ENCODE results near the gene CDKAL1.

DNA sequence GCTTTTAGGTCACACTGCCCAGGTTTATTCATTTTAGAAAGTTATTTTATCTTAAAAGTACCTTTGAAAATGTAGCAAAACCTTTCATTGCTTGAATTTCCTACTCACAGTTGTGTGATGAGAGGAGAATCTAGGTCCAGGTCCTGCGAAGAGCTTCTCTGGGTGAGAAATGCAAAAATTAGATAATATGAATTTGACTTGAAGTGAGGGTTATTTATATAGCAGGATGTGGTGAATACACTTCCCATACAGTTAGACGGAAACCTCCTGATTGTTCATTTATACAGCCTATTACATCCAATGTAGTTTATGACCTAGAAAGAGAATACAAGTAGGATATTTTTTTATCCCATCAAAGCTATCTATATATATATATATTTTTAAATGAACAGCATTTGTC is 30.5 kb downstream of the CDKAL1 start:
- TF ChIP-seq, protein P1, sequence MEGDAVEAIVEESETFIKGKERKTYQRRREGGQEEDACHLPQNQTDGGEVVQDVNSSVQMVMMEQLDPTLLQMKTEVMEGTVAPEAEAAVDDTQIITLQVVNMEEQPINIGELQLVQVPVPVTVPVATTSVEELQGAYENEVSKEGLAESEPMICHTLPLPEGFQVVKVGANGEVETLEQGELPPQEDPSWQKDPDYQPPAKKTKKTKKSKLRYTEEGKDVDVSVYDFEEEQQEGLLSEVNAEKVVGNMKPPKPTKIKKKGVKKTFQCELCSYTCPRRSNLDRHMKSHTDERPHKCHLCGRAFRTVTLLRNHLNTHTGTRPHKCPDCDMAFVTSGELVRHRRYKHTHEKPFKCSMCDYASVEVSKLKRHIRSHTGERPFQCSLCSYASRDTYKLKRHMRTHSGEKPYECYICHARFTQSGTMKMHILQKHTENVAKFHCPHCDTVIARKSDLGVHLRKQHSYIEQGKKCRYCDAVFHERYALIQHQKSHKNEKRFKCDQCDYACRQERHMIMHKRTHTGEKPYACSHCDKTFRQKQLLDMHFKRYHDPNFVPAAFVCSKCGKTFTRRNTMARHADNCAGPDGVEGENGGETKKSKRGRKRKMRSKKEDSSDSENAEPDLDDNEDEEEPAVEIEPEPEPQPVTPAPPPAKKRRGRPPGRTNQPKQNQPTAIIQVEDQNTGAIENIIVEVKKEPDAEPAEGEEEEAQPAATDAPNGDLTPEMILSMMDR (IDR thresholded peaks at IDR 0.05; ENCODE audit: insufficient read depth, low read length), result no peak
- TF ChIP-seq, protein P2, sequence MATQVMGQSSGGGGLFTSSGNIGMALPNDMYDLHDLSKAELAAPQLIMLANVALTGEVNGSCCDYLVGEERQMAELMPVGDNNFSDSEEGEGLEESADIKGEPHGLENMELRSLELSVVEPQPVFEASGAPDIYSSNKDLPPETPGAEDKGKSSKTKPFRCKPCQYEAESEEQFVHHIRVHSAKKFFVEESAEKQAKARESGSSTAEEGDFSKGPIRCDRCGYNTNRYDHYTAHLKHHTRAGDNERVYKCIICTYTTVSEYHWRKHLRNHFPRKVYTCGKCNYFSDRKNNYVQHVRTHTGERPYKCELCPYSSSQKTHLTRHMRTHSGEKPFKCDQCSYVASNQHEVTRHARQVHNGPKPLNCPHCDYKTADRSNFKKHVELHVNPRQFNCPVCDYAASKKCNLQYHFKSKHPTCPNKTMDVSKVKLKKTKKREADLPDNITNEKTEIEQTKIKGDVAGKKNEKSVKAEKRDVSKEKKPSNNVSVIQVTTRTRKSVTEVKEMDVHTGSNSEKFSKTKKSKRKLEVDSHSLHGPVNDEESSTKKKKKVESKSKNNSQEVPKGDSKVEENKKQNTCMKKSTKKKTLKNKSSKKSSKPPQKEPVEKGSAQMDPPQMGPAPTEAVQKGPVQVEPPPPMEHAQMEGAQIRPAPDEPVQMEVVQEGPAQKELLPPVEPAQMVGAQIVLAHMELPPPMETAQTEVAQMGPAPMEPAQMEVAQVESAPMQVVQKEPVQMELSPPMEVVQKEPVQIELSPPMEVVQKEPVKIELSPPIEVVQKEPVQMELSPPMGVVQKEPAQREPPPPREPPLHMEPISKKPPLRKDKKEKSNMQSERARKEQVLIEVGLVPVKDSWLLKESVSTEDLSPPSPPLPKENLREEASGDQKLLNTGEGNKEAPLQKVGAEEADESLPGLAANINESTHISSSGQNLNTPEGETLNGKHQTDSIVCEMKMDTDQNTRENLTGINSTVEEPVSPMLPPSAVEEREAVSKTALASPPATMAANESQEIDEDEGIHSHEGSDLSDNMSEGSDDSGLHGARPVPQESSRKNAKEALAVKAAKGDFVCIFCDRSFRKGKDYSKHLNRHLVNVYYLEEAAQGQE (IDR thresholded peaks at IDR 0.05; ENCODE audit: insufficient replicate concordance, low read depth), result no peak
- no peak for TF ChIP-seq POLR2AphosphoS5 (IDR thresholded peaks at IDR 0.05; ENCODE audit: low read depth)
- TF ChIP-seq GABPA (IDR thresholded peaks at IDR 0.05; ENCODE audit: low read depth), result no peak
- TF ChIP-seq SPI1 (IDR thresholded peaks at IDR 0.05; ENCODE audit: borderline replicate concordance, low read depth), result no peak
